Hepatocyte (in vitro differentiated cells): ENCODE measurements around the gene OR10H1. TPM values are rescaled to one million over a fixed set of nuclear protein-coding genes. Genes with fewer than 3 reads are reported as not detected.

Experiments
- DNase-seq: peaks from one replicate; pipeline ENCODE4 v3.0.0-alpha.2; 2016; ENCODE audit warnings: low spot score
- H2AFZ ChIP-seq: fragments of 200-600 bp; sonication (generic); 2 replicates; pipeline ENCODE4 v1.6.0; 2016; ENCODE audit warnings: antibody characterized with exemption, mild to moderate bottlenecking
- H3K27ac ChIP-seq: fragments of 200-600 bp; sonication (generic); 2 replicates; pipeline ENCODE4 v1.5.1; 2016; ENCODE audit warnings: mild to moderate bottlenecking
- H3K27me3 ChIP-seq: fragments of 200-600 bp; sonication (generic); 2 replicates; pipeline ENCODE4 v1.6.1; 2016
- H3K36me3 ChIP-seq: fragments of 200-600 bp; sonication (generic); replicated peaks from 2 replicates; pipeline ENCODE4 v1.5.1; 2016; ENCODE audit warnings: low read depth; ENCODE audit not compliant: insufficient read depth
- H3K4me1 ChIP-seq: fragments of 200-600 bp; sonication (generic); 2 replicates; pipeline ENCODE4 v1.5.1; 2016; ENCODE audit warnings: mild to moderate bottlenecking, moderate library complexity; ENCODE audit not compliant: insufficient read depth
- H3K4me2 ChIP-seq: fragments of 200-600 bp; sonication (generic); 2 replicates; pipeline ENCODE4 v1.6.0; 2016
- H3K4me3 ChIP-seq: fragments of 200-600 bp; sonication (generic); 2 replicates; pipeline ENCODE4 v1.5.1; 2016; ENCODE audit warnings: mild to moderate bottlenecking
- H3K79me2 ChIP-seq: fragments of 200-600 bp; sonication (generic); 2 replicates; pipeline ENCODE4 v1.6.0; 2017; ENCODE audit warnings: mild to moderate bottlenecking
- H3K9me2 ChIP-seq: fragments of 200-600 bp; sonication (generic); replicated peaks from 2 replicates; pipeline ENCODE4 v1.6.0; 2017; ENCODE audit warnings: mild to moderate bottlenecking; ENCODE audit not compliant: insufficient read depth
- H3K9me3 ChIP-seq: fragments of 200-600 bp; sonication (generic); 2 replicates; pipeline ENCODE4 v1.5.1; 2016; ENCODE audit warnings: low read depth, mild to moderate bottlenecking
- H4K20me1 ChIP-seq: fragments of 200-600 bp; sonication (generic); 2 replicates; pipeline ENCODE4 v1.6.0; 2016; ENCODE audit warnings: mild to moderate bottlenecking; ENCODE audit not compliant: insufficient read depth, poor library complexity, severe bottlenecking
- CTCF ChIP-seq: fragments of 200-600 bp; sonication (generic); IDR thresholded peaks from 2 replicates; pipeline ENCODE4 v1.5.1; 2016; ENCODE audit warnings: antibody characterized with exemption, mild to moderate bottlenecking; ENCODE audit not compliant: poor library complexity
- EZH2phosphoT487 ChIP-seq: fragments of 200-600 bp; sonication (generic); IDR thresholded peaks from one replicate; pipeline ENCODE4 v1.6.1; 2018; ENCODE audit warnings: antibody characterized with exemption, mild to moderate bottlenecking, low read depth, moderate library complexity; ENCODE audit not compliant: unreplicated experiment, severe bottlenecking
- WGBS: methylation state at CpG from one replicate; pipeline ENCODE4 v1.1.6; 2016; ENCODE audit warnings: low lambda C conversion rate; ENCODE audit errors: missing lambda C conversion rate; 5-methylcytosine and 5-hydroxymethylcytosine counted together
- polyA plus RNA-seq: library from polyadenylated mRNA; unstranded; fragments of >200 nt; fragmentation: Nextera tagmentation; extraction: Ambion mirVana; gene quantifications from 2 replicates; pipeline ENCODE4 v1.2.1, GENCODE V29; 2016
- total RNA-seq: library from RNA; depleted of rRNA; stranded (reverse); fragments of >200 nt; gene quantifications from 2 replicates; pipeline ENCODE4 v1.2.3, GENCODE V29; 2014

The OR10H1 gene
- total and polyA plus RNA-seq, 2 experiments from 2014 or later: not detected

DNA sequence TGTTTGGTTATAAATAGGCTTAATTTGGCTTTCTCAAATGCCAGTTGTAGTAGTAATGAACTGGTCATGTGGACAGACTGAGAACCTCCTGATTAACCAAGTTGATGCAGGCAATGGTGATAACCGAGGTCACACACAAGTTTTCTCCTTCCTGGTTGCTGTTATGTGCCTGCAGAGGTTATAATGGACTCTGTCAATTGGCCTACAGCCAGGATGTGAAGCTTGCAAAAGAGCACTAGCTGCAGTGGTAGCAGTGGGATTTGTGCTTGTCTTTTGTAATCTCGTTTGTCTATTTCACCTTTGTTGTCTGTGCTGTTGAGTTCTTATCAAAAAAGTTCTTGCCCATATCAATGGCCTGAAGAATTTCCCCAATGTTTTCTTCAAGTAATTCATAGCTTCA, 57.1 kb downstream of the OR10H1 start:
- 45% methylated on average over 2 of the region's 2 CpGs for WGBS
- no peaks in the 10 kb centered on the region for H3K79me2 ChIP-seq
- H3K4me2 ChIP-seq: no peak overlapping the region
- TF ChIP-seq EZH2phosphoT487 (no peak), CTCF (no peak)
- H3K36me3 ChIP-seq: no peaks in the 10 kb centered on the region
- no peaks in the 10 kb centered on the region for H3K4me1 ChIP-seq
- H3K9me3 ChIP-seq: no peaks in the 10 kb centered on the region
- no peaks in the 10 kb centered on the region for H3K9me2 ChIP-seq
- H2AFZ ChIP-seq: no peak overlapping the region
- no peak for DNase-seq
- H3K27me3 ChIP-seq: no peaks in the 10 kb centered on the region
- H4K20me1 ChIP-seq: no peaks in the 10 kb centered on the region
- no peak overlapping the region for H3K4me3 ChIP-seq
- H3K27ac ChIP-seq: no peak overlapping the region

Other genes with a start within 250 kb of the OR10H1 start
- not detected in 2 replicates for gene CYP4F8, start 200.4 kb downstream of the OR10H1 start, total RNA-seq
- gene CYP4F8, start 200.4 kb downstream of the OR10H1 start, polyA plus RNA-seq: not detected in 2 replicates
- gene CYP4F3, start 174.8 kb downstream of the OR10H1 start, total RNA-seq: 2.7 and 3.3 TPM in 2 replicates
- 1.3 and 2.2 TPM in 2 replicates for gene CYP4F3, start 174.8 kb downstream of the OR10H1 start, polyA plus RNA-seq
- gene CYP4F12, start 142.6 kb downstream of the OR10H1 start, total RNA-seq: 2.3 and 3.1 TPM in 2 replicates
- 3.1 and 3.8 TPM in 2 replicates for gene CYP4F12, start 142.6 kb downstream of the OR10H1 start, polyA plus RNA-seq
- gene OR10H2, start 87.6 kb downstream of the OR10H1 start, total RNA-seq: not detected in 2 replicates
- not detected in 2 replicates for gene OR10H2, start 87.6 kb downstream of the OR10H1 start, polyA plus RNA-seq
- not detected in 2 replicates for gene OR10H3, start 77.7 kb downstream of the OR10H1 start, total RNA-seq
- not detected in 2 replicates for gene OR10H3, start 77.7 kb downstream of the OR10H1 start, polyA plus RNA-seq
- gene OR10H5, start 28.0 kb downstream of the OR10H1 start, total RNA-seq: not detected in 2 replicates
- not detected in 2 replicates for gene OR10H5, start 28.0 kb downstream of the OR10H1 start, polyA plus RNA-seq
- not detected in 2 replicates for gene CYP4F2, start 82.4 kb upstream of the OR10H1 start, total RNA-seq
- gene CYP4F2, start 82.4 kb upstream of the OR10H1 start, polyA plus RNA-seq: not detected in 2 replicates
- not detected in 2 replicates for gene CYP4F11, start 118.9 kb upstream of the OR10H1 start, total RNA-seq
- not detected in 2 replicates for gene CYP4F11, start 118.9 kb upstream of the OR10H1 start, polyA plus RNA-seq
- gene OR10H4, start 133.3 kb upstream of the OR10H1 start, total RNA-seq: not detected in 2 replicates
- gene OR10H4, start 133.3 kb upstream of the OR10H1 start, polyA plus RNA-seq: not detected in 2 replicates